GM23338 (cell line): ENCODE results near the gene DUSP7. TPM values are rescaled to one million over a fixed set of nuclear protein-coding genes. Genes with fewer than 3 reads are reported as not detected.

Experiments
- ATAC-seq: fragments of 200-7000 bp; cut with Tn5 transposase; 3 replicates; pipeline ENCODE4 v1.9.1; 2020
- DNase-seq: peaks from one replicate; pipeline ENCODE4 v3.0.0-alpha.2; 2015; ENCODE audit warnings: low spot score
- H2AFZ ChIP-seq: fragments of 200-600 bp; sonication (generic); 2 replicates; pipeline ENCODE4 v1.8.0; 2016; ENCODE audit warnings: antibody characterized with exemption, mild to moderate bottlenecking, moderate library complexity
- H3F3A ChIP-seq: fragments of 200-600 bp; sonication (generic); replicated peaks from 2 replicates; pipeline ENCODE4 v1.8.0; 2017; ENCODE audit warnings: antibody characterized with exemption, mixed run types, low read depth
- H3K27ac ChIP-seq: fragments of 200-600 bp; sonication (generic); 2 replicates; pipeline ENCODE4 v1.6.1; 2016; ENCODE audit warnings: low read depth
- H3K27me3 ChIP-seq: fragments of 200-600 bp; sonication (generic); 2 replicates; pipeline ENCODE4 v1.8.0; 2016; ENCODE audit warnings: mild to moderate bottlenecking, mixed run types, moderate library complexity; ENCODE audit not compliant: insufficient read depth
- H3K36me3 ChIP-seq: fragments of 200-600 bp; sonication (generic); 2 replicates; pipeline ENCODE4 v1.8.0; 2016; ENCODE audit warnings: mild to moderate bottlenecking; ENCODE audit not compliant: insufficient read depth
- H3K4me1 ChIP-seq: fragments of 200-600 bp; sonication (generic); 2 replicates; pipeline ENCODE4 v1.8.0; 2016; ENCODE audit warnings: mild to moderate bottlenecking, moderate library complexity; ENCODE audit not compliant: insufficient read depth
- H3K4me2 ChIP-seq: fragments of 200-600 bp; sonication (generic); 2 replicates; pipeline ENCODE4 v1.7.1; 2017; ENCODE audit warnings: mixed run types
- H3K4me3 ChIP-seq: fragments of 200-600 bp; sonication (generic); 2 replicates; pipeline ENCODE4 v1.6.1; 2016; ENCODE audit warnings: mixed run types
- H3K79me2 ChIP-seq: fragments of 200-600 bp; sonication (generic); replicated peaks from 2 replicates; pipeline ENCODE4 v1.8.0; 2017; ENCODE audit warnings: mild to moderate bottlenecking; ENCODE audit not compliant: insufficient read depth
- H3K9me2 ChIP-seq: fragments of 200-600 bp; sonication (generic); 2 replicates; pipeline ENCODE4 v1.8.0; 2017; ENCODE audit not compliant: insufficient read depth
- H4K20me1 ChIP-seq: fragments of 200-600 bp; sonication (generic); replicated peaks from 2 replicates; pipeline ENCODE4 v1.8.0; 2017; ENCODE audit warnings: mild to moderate bottlenecking; ENCODE audit not compliant: insufficient read depth
- H3K27ac Mint-ChIP-seq: 2 replicates; pipeline ENCODE4 v1.8.0; 2020; ENCODE audit warnings: inconsistent platforms, mild to moderate bottlenecking, moderate library complexity, mixed read lengths
- H3K27me3 Mint-ChIP-seq: 3 replicates; pipeline ENCODE4 v1.8.0; 2022; ENCODE audit warnings: low read depth, mild to moderate bottlenecking, moderate library complexity, mixed read lengths, inconsistent platforms; ENCODE audit not compliant: insufficient read depth, poor library complexity
- H3K36me3 Mint-ChIP-seq: 3 replicates; pipeline ENCODE4 v1.8.0; 2021; ENCODE audit warnings: low read depth, mild to moderate bottlenecking, inconsistent platforms, moderate library complexity, mixed read lengths
- H3K4me1 Mint-ChIP-seq: 3 replicates; pipeline ENCODE4 v1.8.0; 2020; ENCODE audit warnings: mild to moderate bottlenecking, inconsistent platforms, mixed read lengths
- H3K4me3 Mint-ChIP-seq: 3 replicates; pipeline ENCODE4 v1.8.0; 2021; ENCODE audit warnings: moderate library complexity, mild to moderate bottlenecking, inconsistent platforms, mixed read lengths
- H3K9me3 Mint-ChIP-seq: 3 replicates; pipeline ENCODE4 v1.8.0; 2020; ENCODE audit warnings: moderate library complexity, mild to moderate bottlenecking, inconsistent platforms, mixed read lengths
- CREB1 ChIP-seq: fragments of 250-450 bp; sonication (Bioruptor Pico); IDR thresholded peaks from 2 replicates; pipeline ENCODE4 v1.5.0; 2020; ENCODE audit warnings: low read depth, mild to moderate bottlenecking, moderate library complexity
- EZH2phosphoT487 ChIP-seq: fragments of 200-600 bp; sonication (generic); IDR thresholded peaks from one replicate; pipeline ENCODE4 v1.8.1; 2018; ENCODE audit warnings: antibody characterized with exemption; ENCODE audit not compliant: unreplicated experiment
- JUNB ChIP-seq: IDR thresholded peaks from one replicate; pipeline ENCODE4 v1.6.1; 2016; ENCODE audit warnings: antibody characterized with exemption; ENCODE audit not compliant: unreplicated experiment
- ZNF114 ChIP-seq: fragments of 250-450 bp; sonication (Bioruptor Pico); IDR thresholded peaks from 2 replicates; pipeline ENCODE4 v1.5.0; 2020; ENCODE audit warnings: mild to moderate bottlenecking, moderate library complexity
- ZNF331 ChIP-seq: fragments of 250-450 bp; sonication (Bioruptor Pico); IDR thresholded peaks from 2 replicates; pipeline ENCODE4 v1.5.0; 2020; ENCODE audit warnings: low read depth, mild to moderate bottlenecking, moderate library complexity
- polyA plus RNA-seq: library from polyadenylated mRNA; unstranded; fragments of >200 nt; fragmentation: Nextera tagmentation; extraction: Ambion mirVana; gene quantifications from 2 replicates; pipeline ENCODE4 v1.2.1, GENCODE V29; 2016
- total RNA-seq: library from RNA; depleted of rRNA; stranded (reverse); fragments of >200 nt; shearing (Covaris generic); gene quantifications from 2 replicates; pipeline ENCODE4 v1.2.3, GENCODE V29; 2014
- TF ChIP-seq, protein P1 (sequence below), 2 experiments: fragments of 200-600 bp in 1 of 2; sonication (generic) in 1 of 2; conservative IDR thresholded peaks; 2 replicates each; pipeline versions ENCODE4 v1.5.1 to v1.6.1; 2016 to 2017; ENCODE audit warnings: antibody characterized with exemption in 2 of 2, low read depth in 2 of 2, mild to moderate bottlenecking in 2 of 2, moderate library complexity in 1 of 2
- TF ChIP-seq, protein P2 (sequence below): fragments of 250-450 bp; sonication (Bioruptor Pico); IDR thresholded peaks from 2 replicates; pipeline ENCODE4 v1.5.0; 2020; ENCODE audit warnings: mild to moderate bottlenecking, moderate library complexity

The DUSP7 gene
- total and polyA plus RNA-seq, 2 experiments from 2014 or later, result 5.6 to 14.7 TPM

DNA sequence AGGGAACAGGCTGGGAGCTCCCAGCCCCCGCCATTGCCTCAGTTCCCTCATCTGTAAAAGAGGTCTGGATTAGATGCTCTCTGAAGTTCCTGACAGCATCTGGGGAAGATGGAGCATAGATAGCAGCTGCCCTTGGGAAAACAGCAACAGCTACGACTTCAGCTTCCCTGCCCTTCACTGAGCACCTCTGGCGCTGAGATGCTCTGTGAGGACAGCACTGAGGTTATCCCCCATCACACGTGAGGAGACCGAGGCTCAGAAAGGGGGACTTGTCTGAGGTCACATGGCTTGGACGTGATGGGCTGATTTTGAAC lies 49.6 kb downstream of the DUSP7 start:
- Mint-ChIP-seq H3K4me1 (peaks cover 56% of the 10 kb centered on the region), H3K27me3 (peaks cover 20% of the 10 kb centered on the region), H3K4me3 (no peak overlapping the region; the same call in 2 of the 3 replicates), H3K27ac (no peak overlapping the region), H3K9me3 (no peaks in the 10 kb centered on the region), H3K36me3 (no peaks in the 10 kb centered on the region; the same call in 2 of the 3 replicates)
- peaks cover 28% of the 10 kb centered on the region; the same call in 1 of the 2 replicates for H3K4me1 ChIP-seq
- H3K4me2 ChIP-seq, result no peak overlapping the region
- no peak for DNase-seq
- no peak overlapping the region for H3K27ac ChIP-seq
- no peak for ATAC-seq
- H2AFZ ChIP-seq, result no peak overlapping the region
- H3K36me3 ChIP-seq, result no peaks in the 10 kb centered on the region
- no peak overlapping the region for H3K4me3 ChIP-seq
- H3K9me2 ChIP-seq, result no peaks in the 10 kb centered on the region
- H3K27me3 ChIP-seq, result no peaks in the 10 kb centered on the region
- TF ChIP-seq, protein P1, sequence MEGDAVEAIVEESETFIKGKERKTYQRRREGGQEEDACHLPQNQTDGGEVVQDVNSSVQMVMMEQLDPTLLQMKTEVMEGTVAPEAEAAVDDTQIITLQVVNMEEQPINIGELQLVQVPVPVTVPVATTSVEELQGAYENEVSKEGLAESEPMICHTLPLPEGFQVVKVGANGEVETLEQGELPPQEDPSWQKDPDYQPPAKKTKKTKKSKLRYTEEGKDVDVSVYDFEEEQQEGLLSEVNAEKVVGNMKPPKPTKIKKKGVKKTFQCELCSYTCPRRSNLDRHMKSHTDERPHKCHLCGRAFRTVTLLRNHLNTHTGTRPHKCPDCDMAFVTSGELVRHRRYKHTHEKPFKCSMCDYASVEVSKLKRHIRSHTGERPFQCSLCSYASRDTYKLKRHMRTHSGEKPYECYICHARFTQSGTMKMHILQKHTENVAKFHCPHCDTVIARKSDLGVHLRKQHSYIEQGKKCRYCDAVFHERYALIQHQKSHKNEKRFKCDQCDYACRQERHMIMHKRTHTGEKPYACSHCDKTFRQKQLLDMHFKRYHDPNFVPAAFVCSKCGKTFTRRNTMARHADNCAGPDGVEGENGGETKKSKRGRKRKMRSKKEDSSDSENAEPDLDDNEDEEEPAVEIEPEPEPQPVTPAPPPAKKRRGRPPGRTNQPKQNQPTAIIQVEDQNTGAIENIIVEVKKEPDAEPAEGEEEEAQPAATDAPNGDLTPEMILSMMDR (conservative IDR thresholded peaks at IDR 0.05; ENCODE audit: low read depth in 2 of 2), result no peak
- TF ChIP-seq CREB1 (CRISPR knock-in tag), result no peak
- no peak for TF ChIP-seq ZNF114 (CRISPR knock-in tag)
- H3F3A ChIP-seq, result no peaks in the 10 kb centered on the region; the same call in 1 of the 2 replicates
- H3K79me2 ChIP-seq, result no peaks in the 10 kb centered on the region
- no peaks in the 10 kb centered on the region for H4K20me1 ChIP-seq

DNA sequence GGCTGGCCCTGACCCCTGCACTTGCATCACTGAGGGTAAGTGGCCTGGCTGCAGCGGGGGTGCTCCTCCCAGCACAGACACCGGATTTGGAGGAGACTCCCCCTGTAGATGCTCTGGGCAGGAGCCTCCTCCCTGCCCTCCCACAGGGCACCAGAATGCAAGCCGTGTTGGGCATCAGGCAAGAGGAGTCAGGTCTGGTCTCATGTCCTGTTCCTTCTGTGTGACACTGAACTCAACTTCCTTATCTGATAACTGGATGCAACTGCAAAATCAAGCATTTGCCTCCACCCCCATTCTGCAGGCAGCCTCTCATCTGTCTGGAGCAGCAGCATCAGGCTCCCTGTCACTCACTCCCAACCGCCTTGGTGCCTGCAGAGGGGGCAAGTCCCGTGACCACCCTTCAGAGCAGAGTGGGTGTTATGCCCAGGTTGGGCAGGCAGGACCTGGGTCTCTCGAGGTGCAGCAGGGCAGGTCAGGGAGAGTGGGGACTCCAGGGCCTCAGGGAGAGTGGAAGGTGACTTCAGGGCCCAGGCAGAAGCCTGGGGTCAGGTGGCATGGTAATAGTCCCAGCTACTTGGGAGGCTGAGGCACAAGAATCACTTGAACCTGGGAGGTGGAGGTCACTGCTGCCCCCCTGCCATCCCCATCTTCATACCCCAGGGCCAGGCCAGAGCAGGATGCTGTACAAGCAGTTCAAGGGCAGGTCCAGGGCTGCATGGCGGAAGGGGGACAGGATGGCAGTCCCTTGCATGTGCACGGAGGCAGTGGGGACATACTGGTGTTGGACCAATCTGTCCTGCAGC lies 50.2 kb downstream of the DUSP7 start:
- Histone ChIP-seq H3K27ac (no peak overlapping the region), H3K36me3 (no peaks in the 10 kb centered on the region), H3K79me2 (no peaks in the 10 kb centered on the region), H3K27me3 (no peaks in the 10 kb centered on the region), H3K9me2 (no peaks in the 10 kb centered on the region), H3K4me3 (peak overlapping the region; percentile 47), H4K20me1 (no peaks in the 10 kb centered on the region), H3F3A (no peaks in the 10 kb centered on the region; the same call in 1 of the 2 replicates), H3K4me2 (peak overlapping the region; percentile 73), H3K4me1 (peaks cover 30% of the 10 kb centered on the region; the same call in 1 of the 2 replicates), H2AFZ (peak overlapping the region; percentile 91)
- Mint-ChIP-seq H3K36me3 (no peaks in the 10 kb centered on the region; the same call in 2 of the 3 replicates), H3K27me3 (peaks cover 23% of the 10 kb centered on the region), H3K9me3 (no peaks in the 10 kb centered on the region), H3K27ac (no peak overlapping the region), H3K4me3 (peak overlapping the region; percentile 59), H3K4me1 (peaks cover 58% of the 10 kb centered on the region)
- ATAC-seq (peak; percentile 3), DNase-seq (no peak)
- no peak for TF ChIP-seq JUNB
- TF ChIP-seq ZNF331 (CRISPR knock-in tag), result no peak
- no peak for TF ChIP-seq EZH2phosphoT487
- TF ChIP-seq, protein P2, sequence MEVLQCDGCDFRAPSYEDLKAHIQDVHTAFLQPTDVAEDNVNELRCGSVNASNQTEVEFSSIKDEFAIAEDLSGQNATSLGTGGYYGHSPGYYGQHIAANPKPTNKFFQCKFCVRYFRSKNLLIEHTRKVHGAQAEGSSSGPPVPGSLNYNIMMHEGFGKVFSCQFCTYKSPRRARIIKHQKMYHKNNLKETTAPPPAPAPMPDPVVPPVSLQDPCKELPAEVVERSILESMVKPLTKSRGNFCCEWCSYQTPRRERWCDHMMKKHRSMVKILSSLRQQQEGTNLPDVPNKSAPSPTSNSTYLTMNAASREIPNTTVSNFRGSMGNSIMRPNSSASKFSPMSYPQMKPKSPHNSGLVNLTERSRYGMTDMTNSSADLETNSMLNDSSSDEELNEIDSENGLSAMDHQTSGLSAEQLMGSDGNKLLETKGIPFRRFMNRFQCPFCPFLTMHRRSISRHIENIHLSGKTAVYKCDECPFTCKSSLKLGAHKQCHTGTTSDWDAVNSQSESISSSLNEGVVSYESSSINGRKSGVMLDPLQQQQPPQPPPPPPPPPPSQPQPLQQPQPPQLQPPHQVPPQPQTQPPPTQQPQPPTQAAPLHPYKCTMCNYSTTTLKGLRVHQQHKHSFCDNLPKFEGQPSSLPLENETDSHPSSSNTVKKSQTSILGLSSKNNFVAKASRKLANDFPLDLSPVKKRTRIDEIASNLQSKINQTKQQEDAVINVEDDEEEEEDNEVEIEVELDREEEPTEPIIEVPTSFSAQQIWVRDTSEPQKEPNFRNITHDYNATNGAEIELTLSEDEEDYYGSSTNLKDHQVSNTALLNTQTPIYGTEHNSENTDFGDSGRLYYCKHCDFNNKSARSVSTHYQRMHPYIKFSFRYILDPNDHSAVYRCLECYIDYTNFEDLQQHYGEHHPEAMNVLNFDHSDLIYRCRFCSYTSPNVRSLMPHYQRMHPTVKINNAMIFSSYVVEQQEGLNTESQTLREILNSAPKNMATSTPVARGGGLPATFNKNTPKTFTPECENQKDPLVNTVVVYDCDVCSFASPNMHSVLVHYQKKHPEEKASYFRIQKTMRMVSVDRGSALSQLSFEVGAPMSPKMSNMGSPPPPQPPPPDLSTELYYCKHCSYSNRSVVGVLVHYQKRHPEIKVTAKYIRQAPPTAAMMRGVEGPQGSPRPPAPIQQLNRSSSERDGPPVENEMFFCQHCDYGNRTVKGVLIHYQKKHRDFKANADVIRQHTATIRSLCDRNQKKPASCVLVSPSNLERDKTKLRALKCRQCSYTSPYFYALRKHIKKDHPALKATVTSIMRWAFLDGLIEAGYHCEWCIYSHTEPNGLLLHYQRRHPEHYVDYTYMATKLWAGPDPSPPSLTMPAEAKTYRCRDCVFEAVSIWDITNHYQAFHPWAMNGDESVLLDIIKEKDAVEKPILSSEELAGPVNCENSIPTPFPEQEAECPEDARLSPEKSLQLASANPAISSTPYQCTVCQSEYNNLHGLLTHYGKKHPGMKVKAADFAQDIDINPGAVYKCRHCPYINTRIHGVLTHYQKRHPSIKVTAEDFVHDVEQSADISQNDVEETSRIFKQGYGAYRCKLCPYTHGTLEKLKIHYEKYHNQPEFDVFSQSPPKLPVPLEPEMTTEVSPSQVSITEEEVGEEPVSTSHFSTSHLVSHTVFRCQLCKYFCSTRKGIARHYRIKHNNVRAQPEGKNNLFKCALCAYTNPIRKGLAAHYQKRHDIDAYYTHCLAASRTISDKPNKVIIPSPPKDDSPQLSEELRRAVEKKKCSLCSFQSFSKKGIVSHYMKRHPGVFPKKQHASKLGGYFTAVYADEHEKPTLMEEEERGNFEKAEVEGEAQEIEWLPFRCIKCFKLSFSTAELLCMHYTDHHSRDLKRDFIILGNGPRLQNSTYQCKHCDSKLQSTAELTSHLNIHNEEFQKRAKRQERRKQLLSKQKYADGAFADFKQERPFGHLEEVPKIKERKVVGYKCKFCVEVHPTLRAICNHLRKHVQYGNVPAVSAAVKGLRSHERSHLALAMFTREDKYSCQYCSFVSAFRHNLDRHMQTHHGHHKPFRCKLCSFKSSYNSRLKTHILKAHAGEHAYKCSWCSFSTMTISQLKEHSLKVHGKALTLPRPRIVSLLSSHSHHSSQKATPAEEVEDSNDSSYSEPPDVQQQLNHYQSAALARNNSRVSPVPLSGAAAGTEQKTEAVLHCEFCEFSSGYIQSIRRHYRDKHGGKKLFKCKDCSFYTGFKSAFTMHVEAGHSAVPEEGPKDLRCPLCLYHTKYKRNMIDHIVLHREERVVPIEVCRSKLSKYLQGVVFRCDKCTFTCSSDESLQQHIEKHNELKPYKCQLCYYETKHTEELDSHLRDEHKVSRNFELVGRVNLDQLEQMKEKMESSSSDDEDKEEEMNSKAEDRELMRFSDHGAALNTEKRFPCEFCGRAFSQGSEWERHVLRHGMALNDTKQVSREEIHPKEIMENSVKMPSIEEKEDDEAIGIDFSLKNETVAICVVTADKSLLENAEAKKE (CRISPR knock-in tag), result no peak
